Stimulated activated naive CD4-positive, alpha-beta T cell treated with Interleukin-2 at 50 U/mL for 16 hours (primary cell): ENCODE measurements around the gene MRPL53.
A peak's percentile ranks its signal among the peaks of the same experiment; 100 is the strongest.
"Not testable (repeated sequence)": the region's sequence is repeated elsewhere in the genome, so short reads cannot be mapped to it uniquely, and the experiment has no call there.

ENCODE experiments used
- DNase-seq: peaks from one replicate; lab custom pipeline; 2025; lab: John Stamatoyannopoulos, UW

Gene MRPL53

DNA sequence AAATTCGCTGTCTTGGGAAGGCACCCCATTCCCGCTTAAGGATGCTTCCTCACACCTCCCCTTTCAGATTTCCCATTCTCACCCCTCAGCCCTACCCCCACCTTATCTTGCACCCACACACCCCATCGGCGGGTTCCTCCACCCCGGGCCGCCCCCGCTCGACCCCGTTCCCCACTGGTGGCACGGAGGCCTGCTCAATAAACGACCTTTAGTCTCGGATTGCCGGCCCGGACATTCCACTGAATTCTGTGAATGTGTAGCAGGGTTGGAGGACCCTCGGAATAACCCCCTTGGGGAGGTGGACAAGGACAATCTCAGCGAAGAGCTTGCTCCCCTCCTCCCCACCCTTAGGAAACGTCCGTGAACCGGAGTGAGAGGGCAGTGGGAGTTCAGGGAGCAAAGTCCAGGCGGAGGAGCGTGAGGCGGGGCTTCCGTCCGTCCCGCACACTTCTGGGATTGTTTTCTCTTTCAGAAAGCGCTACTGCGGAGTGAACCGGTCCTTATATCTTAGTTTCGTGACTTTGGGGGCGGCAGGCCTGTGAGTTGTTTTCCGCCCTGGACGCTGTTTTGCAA lies 29.8 kb upstream of the MRPL53 start:
- DNase-seq = no peak

GRCh38 chr2:74501335-74502071 lies 29.0 kb upstream of the MRPL53 start:
- no peak for DNase-seq

GRCh38 chr2:74500578-74500946 lies 28.1 kb upstream of the MRPL53 start:
- DNase-seq = no peak

DNA sequence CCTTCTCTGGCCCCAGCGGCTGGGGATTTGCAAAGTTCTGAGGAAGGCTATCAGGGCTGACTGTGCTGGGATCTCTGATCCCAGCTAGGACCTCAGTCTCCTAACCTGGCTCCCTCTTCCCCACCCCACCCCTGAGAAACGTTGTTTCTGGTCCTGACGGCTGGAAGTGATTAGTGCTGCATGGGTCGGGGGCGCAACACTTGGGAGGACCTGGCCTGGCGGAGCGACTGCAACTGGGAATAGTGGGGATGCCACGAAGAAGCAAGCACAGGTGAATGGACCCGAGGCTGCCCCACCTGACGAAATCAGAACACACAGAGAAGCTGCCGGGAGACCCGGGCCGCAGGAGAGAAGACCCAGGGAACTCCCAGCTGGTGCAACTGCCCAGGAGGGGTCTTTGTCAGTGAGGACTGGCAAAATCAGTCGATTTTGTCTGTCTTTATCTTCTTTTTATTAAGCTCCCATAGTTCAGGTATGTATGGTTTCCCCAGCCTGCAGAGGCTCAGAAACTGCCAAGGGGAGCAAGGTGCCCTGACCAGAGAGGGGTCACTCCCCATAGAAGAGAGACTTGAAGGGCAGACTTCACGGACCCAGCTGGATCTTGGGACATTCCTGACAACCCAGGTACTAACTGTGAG lies 27.6 kb upstream of the MRPL53 start:
- no peak for DNase-seq

DNA sequence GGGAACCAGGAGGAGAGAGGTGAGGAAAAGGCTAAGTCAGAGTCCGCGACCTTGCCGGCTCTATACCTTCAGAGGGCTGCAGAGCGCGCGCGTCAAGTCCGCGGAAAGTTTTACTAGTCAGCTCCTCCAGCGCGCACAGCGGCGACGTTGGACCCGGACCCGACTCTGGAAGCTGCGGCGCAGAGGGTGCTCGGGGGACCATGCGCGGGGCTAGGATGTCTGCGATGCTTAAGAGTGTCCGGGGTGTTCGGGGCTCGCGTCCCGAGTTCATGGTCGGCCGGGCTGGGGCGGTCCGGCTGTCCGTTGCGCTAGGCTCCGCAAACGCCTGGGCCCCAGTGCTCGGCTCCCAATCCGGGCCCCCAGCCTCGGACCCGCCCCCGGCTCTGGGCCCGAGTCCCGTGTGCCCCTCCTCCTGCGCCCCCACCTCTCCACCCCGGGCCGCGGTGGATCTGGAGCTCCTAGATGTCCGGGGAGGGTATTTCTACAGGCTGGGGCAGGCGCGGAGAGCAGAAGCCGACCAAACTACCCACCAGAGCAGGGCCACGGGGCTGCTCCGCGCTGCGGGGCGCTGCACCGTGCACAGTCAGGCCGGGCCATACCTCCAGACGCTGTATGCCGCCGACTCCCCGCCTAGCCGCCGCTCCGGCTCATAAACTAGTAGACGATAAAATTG lies 26.9 kb upstream of the MRPL53 start, which contains the start of gene LBX2:
LBX2 (minus strand) TSS at position 337 of the 673 bp plus-strand sequence; CDS start at position 271, 66 bp downstream.
- DNase-seq = peak; percentile 16

GRCh38 chr2:74498500-74499266 lies 26.2 kb upstream of the MRPL53 start:
- DNase-seq = no peak

DNA sequence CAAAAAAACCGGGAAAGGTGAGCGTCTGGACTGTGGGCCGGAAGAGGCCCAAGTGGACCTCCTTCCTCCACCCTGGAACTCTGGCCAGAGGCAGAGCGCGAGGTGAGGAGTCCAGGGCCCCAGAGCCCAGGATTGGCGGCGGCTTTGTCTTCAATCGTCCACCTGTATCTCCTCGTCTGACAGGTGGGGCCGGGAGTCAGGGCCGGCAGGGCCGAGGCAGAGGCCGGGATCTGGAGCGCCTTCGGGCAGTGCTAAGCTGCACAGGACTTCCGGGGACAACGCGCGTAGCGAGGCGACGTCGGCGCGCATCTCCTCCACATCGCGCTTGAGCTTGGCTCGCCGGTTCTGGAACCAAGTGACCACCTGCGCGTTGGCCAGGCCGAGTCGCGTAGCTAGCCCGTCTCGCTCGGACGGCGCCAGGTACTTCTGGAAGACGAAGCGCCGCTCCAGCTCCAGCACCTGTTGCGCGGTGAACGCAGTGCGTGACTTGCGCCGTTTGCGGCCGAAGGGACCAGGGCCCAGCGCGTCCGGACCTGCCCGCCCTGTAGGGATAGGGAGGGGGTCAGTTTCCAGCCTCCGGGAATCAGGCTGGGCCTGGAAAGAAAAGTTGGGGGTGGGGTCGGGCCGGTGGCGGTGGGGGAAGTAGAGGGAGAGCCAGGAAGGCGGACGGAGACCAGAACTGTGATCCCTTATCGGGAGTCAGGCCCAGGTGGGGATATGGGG lies 25.5 kb upstream of the MRPL53 start:
- no peak for DNase-seq

DNA sequence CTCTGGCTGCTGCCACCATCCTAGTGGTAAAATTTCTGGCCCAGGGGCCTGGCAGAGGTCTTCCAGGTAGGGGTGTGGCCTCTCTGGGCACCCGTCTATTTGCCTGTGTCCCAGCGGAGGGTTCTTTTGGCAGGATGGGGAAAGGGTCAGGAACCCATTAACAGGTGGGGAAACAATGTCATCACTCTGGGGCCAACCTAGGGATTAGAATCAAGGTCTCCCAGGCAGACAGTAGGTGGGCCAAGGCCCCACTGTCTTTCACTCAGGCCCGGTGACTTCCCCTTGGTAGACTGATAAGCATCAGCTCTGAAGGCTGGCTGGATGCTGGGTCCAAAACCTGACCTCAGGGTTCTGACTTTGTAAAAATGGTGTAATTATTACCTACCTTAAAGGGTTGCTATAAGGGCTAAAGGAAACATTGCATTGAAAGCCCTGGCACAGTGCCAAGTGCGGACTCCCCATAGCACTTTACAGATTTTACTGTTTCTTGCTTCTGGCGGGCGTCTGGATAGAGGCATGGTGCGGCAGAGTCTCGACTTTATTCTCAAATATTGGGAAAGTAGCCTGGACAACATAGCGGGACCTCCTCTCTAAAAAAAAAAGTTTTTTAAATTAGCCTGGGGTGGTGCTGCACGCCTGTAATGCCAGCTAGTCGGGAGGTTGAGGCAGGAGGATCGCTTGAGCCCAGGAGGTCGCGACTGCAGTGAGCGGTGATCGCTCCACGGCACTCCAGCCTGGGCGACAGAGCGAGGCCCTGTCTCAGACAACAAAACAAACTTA lies 24.7 kb upstream of the MRPL53 start:
- no peak for DNase-seq

DNA sequence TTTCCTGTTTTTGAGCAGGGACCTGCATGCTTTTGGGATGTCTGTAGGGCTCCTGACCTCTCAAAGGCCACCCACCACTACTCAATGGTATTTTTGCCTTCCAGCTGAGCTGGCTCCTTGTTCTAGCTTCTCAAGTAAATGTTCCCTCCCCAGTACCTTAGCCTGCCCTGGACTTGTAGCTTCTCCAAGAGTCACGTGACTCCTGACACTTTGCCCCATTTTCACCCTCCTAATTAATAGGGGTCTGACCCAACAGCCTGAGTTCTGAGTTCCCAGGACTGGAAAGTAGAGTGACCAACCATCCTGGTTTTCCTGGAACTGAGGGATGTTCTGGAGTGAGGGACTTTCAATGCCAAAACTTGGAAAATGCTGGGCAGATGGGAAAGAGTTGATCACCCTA lies 23.0 kb upstream of the MRPL53 start:
- no peak for DNase-seq

GRCh38 chr2:74493546-74493945 lies 21.1 kb upstream of the MRPL53 start:
- no peak for DNase-seq

GRCh38 chr2:74491648-74492544 lies 19.4 kb upstream of the MRPL53 start:
- no peak for DNase-seq

GRCh38 chr2:74489906-74490305 lies 17.4 kb upstream of the MRPL53 start:
- no peak for DNase-seq

GRCh38 chr2:74488643-74489481 lies 16.4 kb upstream of the MRPL53 start:
- no peak for DNase-seq

GRCh38 chr2:74486141-74486540 lies 13.7 kb upstream of the MRPL53 start:
- DNase-seq = no peak

DNA sequence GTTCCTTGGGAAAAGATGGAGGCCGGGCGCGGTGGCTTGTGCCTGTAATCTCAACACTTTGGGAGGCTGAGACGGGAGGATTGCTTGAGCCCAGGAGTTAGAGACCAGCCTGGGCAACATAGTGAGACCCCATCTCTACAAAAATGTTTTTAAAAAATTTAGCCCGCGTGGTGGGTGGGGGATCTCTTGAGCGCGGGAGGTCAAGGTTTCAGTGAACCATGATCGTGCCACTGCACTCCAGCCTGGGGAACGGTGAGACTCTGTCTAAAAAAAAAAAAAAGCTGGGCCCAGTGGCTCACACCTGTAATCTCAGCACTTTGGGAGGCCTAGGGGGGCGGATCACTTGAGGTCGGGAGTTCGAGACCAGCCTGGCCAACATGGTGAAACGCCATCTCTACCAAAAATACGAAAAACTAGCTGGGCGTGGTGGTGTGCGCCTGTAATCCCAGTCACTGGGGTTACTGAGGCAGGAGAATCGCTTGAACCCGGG lies 11.2 kb upstream of the MRPL53 start:
- DNase-seq = not testable (repeated sequence)

DNA sequence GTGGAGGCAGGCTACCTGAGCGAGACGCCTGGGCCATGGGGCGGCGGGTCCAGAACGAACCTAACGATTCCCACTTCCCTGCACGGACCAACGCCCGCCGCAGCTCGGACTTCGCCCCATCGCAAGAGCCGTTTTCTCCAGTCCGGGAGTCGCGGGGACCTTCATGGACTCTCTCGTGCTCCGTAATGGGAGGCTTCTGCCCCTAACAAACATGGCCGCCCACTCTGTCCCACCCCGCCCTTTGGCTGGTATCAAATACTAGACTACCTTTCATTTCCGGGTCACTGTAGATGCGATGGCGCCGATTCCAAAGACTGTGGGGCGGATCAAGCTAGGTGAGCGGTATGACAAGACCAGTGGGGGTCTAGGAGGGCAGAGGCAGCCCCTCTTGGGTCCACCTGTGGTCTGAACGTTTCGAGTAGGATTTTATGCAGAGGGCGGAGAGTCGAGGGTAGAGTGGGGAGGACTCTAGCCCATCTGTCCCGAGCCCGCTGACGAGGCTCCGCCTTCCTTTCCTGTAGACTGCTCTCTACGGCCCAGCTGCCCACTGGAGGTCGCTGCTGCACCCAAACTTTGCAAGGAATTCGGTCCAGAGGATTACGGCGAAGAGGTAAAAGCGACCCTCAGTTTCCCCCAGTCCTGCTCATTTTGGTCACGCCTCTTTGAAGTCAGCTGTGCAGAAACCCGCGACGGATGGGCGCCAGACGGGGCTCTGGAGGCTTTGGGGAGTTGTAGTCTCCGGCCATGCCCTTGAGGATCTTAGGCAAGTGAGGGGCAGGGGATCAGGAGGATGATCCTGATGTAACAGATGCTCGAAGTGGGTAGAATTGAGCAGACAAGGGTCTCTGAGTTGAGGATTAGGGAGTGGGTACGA lies 10.6 kb upstream of the MRPL53 start, which contains the start of the genes CCDC142 and TTC31:
CCDC142 (minus strand) TSS at position 198 of the 874 bp plus-strand sequence; CDS start at position 37, 161 bp downstream.
TTC31 (plus strand) TSS at position 281 of the 874 bp plus-strand sequence; CDS start at position 296, 15 bp downstream.
- peak; percentile 94 for DNase-seq
